HG03342 (cell line): ENCODE measurements around the gene CAMK2G.

Experiments
- ATAC-seq: cut with Tn5 transposase; IDR thresholded peaks from one replicate; pipeline ENCODE4 v1.9.1; 2021; ENCODE audit warnings: mild to moderate bottlenecking, moderate library complexity; ENCODE audit not compliant: unreplicated experiment

The CAMK2G gene

GRCh38 chr10:73884017-73884416 is 9.7 kb upstream of the CAMK2G start:
- ATAC-seq, result no peak

GRCh38 chr10:73881221-73881919 is 7.0 kb upstream of the CAMK2G start:
- ATAC-seq, result no peak

- peak; percentile 88 for ATAC-seq
Measured at GRCh38 chr10:73879296-73880173, 5.2 kb upstream of the CAMK2G start.

- no peak for ATAC-seq
Measured at GRCh38 chr10:73878365-73878764, 4.0 kb upstream of the CAMK2G start.

GRCh38 chr10:73877533-73878160 is 3.3 kb upstream of the CAMK2G start:
- ATAC-seq, result no peak

GRCh38 chr10:73876971-73877370 is 2.6 kb upstream of the CAMK2G start:
- ATAC-seq, result no peak

GRCh38 chr10:73876566-73876965 is 2.2 kb upstream of the CAMK2G start:
- ATAC-seq, result no peak

GRCh38 chr10:73876157-73876556 is 1.8 kb upstream of the CAMK2G start:
- ATAC-seq, result no peak

- peak; percentile 7 for ATAC-seq
Measured at GRCh38 chr10:73875139-73875475, 752 bp upstream of the CAMK2G start.

- no peak for ATAC-seq
Measured at GRCh38 chr10:73873838-73874215, 528 bp downstream of the CAMK2G start.

GRCh38 chr10:73873142-73873837 is 1.1 kb downstream of the CAMK2G start:
- no peak for ATAC-seq

GRCh38 chr10:73872190-73872710 is 2.1 kb downstream of the CAMK2G start:
- ATAC-seq, result no peak

GRCh38 chr10:73871295-73872189 is 2.8 kb downstream of the CAMK2G start:
- no peak for ATAC-seq

- no peak for ATAC-seq
Measured at GRCh38 chr10:73868655-73869195, 5.6 kb downstream of the CAMK2G start.

GRCh38 chr10:73867871-73868631 is 6.3 kb downstream of the CAMK2G start:
- no peak for ATAC-seq

GRCh38 chr10:73867126-73867807 is 7.1 kb downstream of the CAMK2G start:
- ATAC-seq, result no peak

- ATAC-seq, result no peak
Measured at GRCh38 chr10:73866621-73867020, 7.7 kb downstream of the CAMK2G start.
